Mesendoderm (in vitro differentiated cells): ENCODE measurements around the gene KRTAP1-5.

Experiments used
- DNase-seq: peaks from one replicate; pipeline ENCODE4 v3.0.0; 2013
- H2AK5ac ChIP-seq: 2 replicates; pipeline ENCODE4 v1.6.1; 2013; ENCODE audit warnings: low read length, inconsistent platforms
- H2BK120ac ChIP-seq: 2 replicates; pipeline ENCODE4 v1.6.1; 2013; ENCODE audit warnings: low read depth, mild to moderate bottlenecking, low read length, moderate library complexity, mixed read lengths
- H2BK15ac ChIP-seq: replicated peaks from 2 replicates; pipeline ENCODE4 v1.6.1; 2013; ENCODE audit warnings: low read depth, mild to moderate bottlenecking, moderate library complexity
- H2BK5ac ChIP-seq: 2 replicates; pipeline ENCODE4 v1.6.1; 2013; ENCODE audit warnings: low read length, inconsistent platforms
- H3K18ac ChIP-seq: 2 replicates; pipeline ENCODE4 v1.6.1; 2013; ENCODE audit warnings: mild to moderate bottlenecking, low read length, mixed read lengths
- H3K23ac ChIP-seq: one replicate; pipeline ENCODE4 v1.6.1; 2013; ENCODE audit warnings: low read length
- H3K27ac ChIP-seq: 2 replicates; pipeline ENCODE4 v1.5.1; 2013; ENCODE audit warnings: low read depth, mild to moderate bottlenecking, inconsistent platforms, low read length, moderate library complexity
- H3K27me3 ChIP-seq: 2 replicates; pipeline ENCODE4 v1.6.1; 2013; ENCODE audit warnings: low read length, control low read depth, mild to moderate bottlenecking, inconsistent platforms; ENCODE audit not compliant: insufficient read depth, poor library complexity
- H3K36me3 ChIP-seq: 2 replicates; pipeline ENCODE4 v1.6.1; 2013; ENCODE audit warnings: low read length, inconsistent platforms; ENCODE audit not compliant: control insufficient read depth, insufficient read depth
- H3K4ac ChIP-seq: one replicate; pipeline ENCODE4 v1.6.1; 2013; ENCODE audit warnings: low read depth, mild to moderate bottlenecking, low read length, moderate library complexity
- H3K4me1 ChIP-seq: 2 replicates; pipeline ENCODE4 v1.6.1; 2013; ENCODE audit warnings: low read depth, low read length, inconsistent platforms; ENCODE audit not compliant: control insufficient read depth
- H3K4me2 ChIP-seq: 2 replicates; pipeline ENCODE4 v1.6.1; 2013; ENCODE audit warnings: low read length
- H3K4me3 ChIP-seq: 2 replicates; pipeline ENCODE4 v1.5.1; 2013; ENCODE audit warnings: mild to moderate bottlenecking, low read length
- H3K56ac ChIP-seq: one replicate; pipeline ENCODE4 v1.6.1; 2013; ENCODE audit warnings: low read length
- H3K79me1 ChIP-seq: 2 replicates; pipeline ENCODE4 v1.6.1; 2013; ENCODE audit warnings: low read length, inconsistent platforms
- H3K79me2 ChIP-seq: 2 replicates; pipeline ENCODE4 v1.6.1; 2013; ENCODE audit warnings: mild to moderate bottlenecking, low read length; ENCODE audit not compliant: control insufficient read depth, insufficient read depth
- H3K9ac ChIP-seq: 2 replicates; pipeline ENCODE4 v1.6.1; 2013; ENCODE audit warnings: low read length, inconsistent platforms
- H4K5ac ChIP-seq: one replicate; pipeline ENCODE4 v1.6.1; 2013; ENCODE audit warnings: low read length
- H4K8ac ChIP-seq: one replicate; pipeline ENCODE4 v1.6.1; 2013; ENCODE audit warnings: low read depth, mild to moderate bottlenecking, control low read depth, low read length, moderate library complexity
- WGBS: extraction: QIAGEN DNeasy Blood & Tissue Kit; methylation state at CpG from one replicate; pipeline ENCODE4 v1.1.7; 2013; ENCODE audit warnings: low lambda C conversion rate, missing lambda C conversion rate; ENCODE audit not compliant: insufficient coverage; ENCODE audit errors: extremely low coverage; 5-methylcytosine and 5-hydroxymethylcytosine counted together

Gene KRTAP1-5

DNA sequence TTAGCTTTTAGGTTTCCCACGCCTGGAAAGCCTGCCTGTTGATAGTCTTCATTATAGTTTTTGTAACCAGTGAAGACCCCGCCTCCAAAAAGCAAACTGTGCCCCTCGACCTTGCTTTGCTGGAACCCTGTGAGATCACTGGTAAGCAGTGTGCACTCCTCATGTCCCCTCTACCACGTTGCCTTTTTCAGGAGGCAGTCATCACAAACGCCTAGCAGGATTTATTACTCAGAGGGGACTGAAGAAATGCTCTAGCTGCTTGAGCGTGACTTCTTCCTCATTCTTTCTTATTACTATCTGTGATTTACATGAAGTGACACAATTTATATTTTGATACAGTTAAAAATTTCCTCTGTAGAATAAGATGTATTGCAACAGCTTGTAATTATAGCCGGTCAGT is 11.6 kb downstream of the KRTAP1-5 start:
- Histone ChIP-seq H3K4me3 (no peak overlapping the region), H2BK15ac (no peak overlapping the region), H3K18ac (no peak overlapping the region), H3K4ac (no peak overlapping the region), H3K79me1 (no peaks in the 10 kb centered on the region), H3K9ac (no peak overlapping the region), H2AK5ac (no peak overlapping the region), H3K4me1 (no peaks in the 10 kb centered on the region), H4K8ac (no peak overlapping the region), H4K5ac (no peak overlapping the region), H2BK5ac (no peak overlapping the region), H3K79me2 (no peaks in the 10 kb centered on the region), H3K56ac (no peak overlapping the region), H3K27me3 (no peaks in the 10 kb centered on the region), H3K36me3 (no peaks in the 10 kb centered on the region), H3K23ac (no peak overlapping the region), H3K4me2 (no peak overlapping the region), H3K27ac (no peak overlapping the region), H2BK120ac (no peak overlapping the region)
- no peak for DNase-seq
- WGBS, result no CpG with 5 or more reads among the region's 7 CpGs

DNA sequence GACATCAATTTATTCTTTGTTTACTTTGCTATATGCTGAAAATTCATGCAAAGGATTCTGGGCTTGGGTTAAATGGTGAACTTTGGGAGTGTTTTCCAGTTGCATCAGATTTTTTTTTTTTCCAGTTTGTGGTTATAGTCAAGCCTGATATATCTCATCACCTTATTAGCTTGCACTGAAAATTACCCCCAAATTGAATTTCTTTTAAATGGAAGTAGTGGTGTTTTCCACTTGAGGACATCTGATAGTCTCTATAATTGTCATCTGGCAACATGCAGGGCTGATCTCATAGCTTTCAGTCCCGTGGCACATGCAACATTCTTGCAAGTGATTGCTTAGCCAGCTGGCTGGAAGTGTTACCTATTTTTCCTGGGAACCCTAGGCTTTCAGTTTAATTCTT is 13.4 kb downstream of the KRTAP1-5 start:
- no peak overlapping the region for H3K23ac ChIP-seq
- no peaks in the 10 kb centered on the region for H3K4me1 ChIP-seq
- H3K4me2 ChIP-seq, result no peak overlapping the region
- no peak overlapping the region for H3K18ac ChIP-seq
- no peak overlapping the region for H3K4ac ChIP-seq
- no peak overlapping the region for H3K9ac ChIP-seq
- H2BK120ac ChIP-seq, result no peak overlapping the region
- no peaks in the 10 kb centered on the region for H3K79me2 ChIP-seq
- no peak overlapping the region for H2BK15ac ChIP-seq
- DNase-seq, result peak; percentile 31
- no peaks in the 10 kb centered on the region for H3K79me1 ChIP-seq
- H2BK5ac ChIP-seq, result no peak overlapping the region
- H3K27me3 ChIP-seq, result no peaks in the 10 kb centered on the region
- no peak overlapping the region for H3K56ac ChIP-seq
- no peak overlapping the region for H4K5ac ChIP-seq
- no peak overlapping the region for H3K27ac ChIP-seq
- H2AK5ac ChIP-seq, result no peak overlapping the region
- H3K4me3 ChIP-seq, result no peak overlapping the region
- H3K36me3 ChIP-seq, result no peaks in the 10 kb centered on the region
- no CpG with 5 or more reads among the region's 1 CpG for WGBS
- H4K8ac ChIP-seq, result no peak overlapping the region

DNA sequence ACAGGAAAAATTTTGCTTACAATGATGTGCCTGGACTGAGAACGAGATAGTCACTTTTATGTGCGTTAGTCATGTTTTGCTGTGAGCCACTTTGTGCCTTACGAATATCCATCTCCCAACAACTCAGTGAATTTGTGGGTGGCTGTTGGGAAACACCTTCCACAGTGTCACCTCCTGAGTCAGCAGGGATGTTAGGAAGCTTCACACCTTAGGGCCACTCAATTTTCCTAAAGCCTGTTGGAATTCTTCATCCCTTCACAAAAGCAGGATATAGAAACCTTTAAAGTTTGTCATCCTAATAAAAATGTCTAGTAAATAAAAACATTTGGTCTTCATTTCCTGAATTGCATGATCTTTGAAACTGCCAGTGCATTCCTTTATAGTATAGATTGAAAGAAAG is 13.8 kb downstream of the KRTAP1-5 start:
- Histone ChIP-seq H3K79me2 (no peaks in the 10 kb centered on the region), H3K56ac (no peak overlapping the region), H3K36me3 (no peaks in the 10 kb centered on the region), H3K27ac (no peak overlapping the region), H3K4ac (no peak overlapping the region), H3K18ac (no peak overlapping the region), H4K8ac (no peak overlapping the region), H4K5ac (no peak overlapping the region), H3K4me2 (no peak overlapping the region), H2BK15ac (no peak overlapping the region), H3K79me1 (no peaks in the 10 kb centered on the region), H3K4me1 (no peaks in the 10 kb centered on the region), H3K4me3 (no peak overlapping the region), H2BK5ac (no peak overlapping the region), H2BK120ac (no peak overlapping the region), H3K27me3 (no peaks in the 10 kb centered on the region), H3K9ac (no peak overlapping the region), H3K23ac (no peak overlapping the region), H2AK5ac (no peak overlapping the region)
- DNase-seq, result peak; percentile 7
- WGBS, result no CpG with 5 or more reads among the region's 3 CpGs

DNA sequence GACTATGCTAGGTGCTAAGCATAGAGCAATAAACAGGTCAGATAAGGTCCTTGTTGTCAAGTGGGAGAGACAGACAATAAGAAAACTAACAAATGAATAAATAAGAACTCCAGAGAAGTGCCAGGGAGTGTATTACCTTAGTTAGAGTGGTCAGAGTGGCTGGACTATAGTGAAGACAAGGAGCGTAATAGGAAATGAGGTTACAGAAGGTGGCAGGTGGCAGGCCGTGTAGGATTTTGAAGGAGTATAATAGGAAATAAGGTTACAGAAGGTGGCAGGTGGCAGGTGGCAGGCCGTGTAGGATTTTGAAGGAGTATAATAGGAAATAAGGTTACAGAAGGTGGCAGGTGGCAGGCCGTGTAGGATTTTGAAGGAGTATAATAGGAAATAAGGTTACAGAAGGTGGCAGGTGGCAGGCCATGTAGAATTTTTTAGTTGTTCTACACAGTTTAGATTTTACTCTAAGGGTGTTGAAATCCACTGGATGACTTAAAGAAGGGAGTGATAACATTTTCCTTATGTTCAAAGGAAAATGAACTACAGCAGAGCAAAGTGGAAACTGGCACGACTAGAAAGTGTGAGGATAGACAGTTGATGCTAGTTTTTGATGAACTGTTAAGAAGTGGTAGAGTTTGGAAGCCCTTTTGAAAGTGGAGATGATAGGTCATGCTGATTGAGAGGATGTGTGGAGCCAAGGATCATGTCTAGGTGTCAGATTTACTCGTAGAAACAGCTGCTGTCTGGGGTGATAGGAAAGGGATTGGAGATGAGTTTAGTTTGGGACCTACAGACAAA is 14.5 kb downstream of the KRTAP1-5 start:
- Histone ChIP-seq H3K4me3 (no peak overlapping the region), H2BK120ac (no peak overlapping the region), H3K9ac (no peak overlapping the region), H3K36me3 (no peaks in the 10 kb centered on the region), H4K5ac (no peak overlapping the region), H3K23ac (no peak overlapping the region), H3K56ac (no peak overlapping the region), H2AK5ac (no peak overlapping the region), H2BK5ac (no peak overlapping the region), H3K4ac (no peak overlapping the region), H3K4me2 (no peak overlapping the region), H4K8ac (no peak overlapping the region), H2BK15ac (no peak overlapping the region), H3K4me1 (no peaks in the 10 kb centered on the region), H3K18ac (no peak overlapping the region), H3K27me3 (no peaks in the 10 kb centered on the region), H3K79me2 (no peaks in the 10 kb centered on the region), H3K79me1 (no peaks in the 10 kb centered on the region), H3K27ac (no peak overlapping the region)
- no peak for DNase-seq
- WGBS, result no CpG with 5 or more reads among the region's 6 CpGs

DNA sequence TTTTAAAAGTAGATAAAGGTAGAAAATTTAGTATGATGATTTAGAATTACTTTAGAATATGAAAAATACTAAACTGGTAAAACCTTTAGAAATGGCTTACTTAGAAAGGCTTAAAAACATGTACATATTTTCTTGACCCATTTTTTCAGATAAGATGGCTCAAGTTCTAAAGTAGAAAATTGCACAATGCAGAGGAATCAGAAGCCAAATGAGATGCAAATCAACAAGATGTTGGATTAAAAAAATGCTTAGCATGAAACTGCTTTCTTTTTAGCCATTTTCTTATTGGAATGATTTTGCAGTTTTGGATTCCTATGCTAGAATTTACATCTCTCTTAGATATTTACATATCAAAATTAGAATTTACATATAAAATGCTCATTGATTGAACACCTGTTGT is 16.6 kb downstream of the KRTAP1-5 start:
- Histone ChIP-seq H3K27me3 (no peaks in the 10 kb centered on the region), H3K4me3 (no peak overlapping the region), H3K79me1 (no peaks in the 10 kb centered on the region), H3K18ac (no peak overlapping the region), H3K56ac (no peak overlapping the region), H3K27ac (no peak overlapping the region), H3K79me2 (no peaks in the 10 kb centered on the region), H3K4me2 (no peak overlapping the region), H3K4ac (no peak overlapping the region), H3K9ac (no peak overlapping the region), H4K5ac (no peak overlapping the region), H3K36me3 (no peaks in the 10 kb centered on the region), H2BK5ac (no peak overlapping the region), H2BK120ac (no peak overlapping the region), H3K23ac (no peak overlapping the region), H3K4me1 (no peaks in the 10 kb centered on the region), H4K8ac (no peak overlapping the region), H2AK5ac (no peak overlapping the region), H2BK15ac (no peak overlapping the region)
- DNase-seq, result no peak

DNA sequence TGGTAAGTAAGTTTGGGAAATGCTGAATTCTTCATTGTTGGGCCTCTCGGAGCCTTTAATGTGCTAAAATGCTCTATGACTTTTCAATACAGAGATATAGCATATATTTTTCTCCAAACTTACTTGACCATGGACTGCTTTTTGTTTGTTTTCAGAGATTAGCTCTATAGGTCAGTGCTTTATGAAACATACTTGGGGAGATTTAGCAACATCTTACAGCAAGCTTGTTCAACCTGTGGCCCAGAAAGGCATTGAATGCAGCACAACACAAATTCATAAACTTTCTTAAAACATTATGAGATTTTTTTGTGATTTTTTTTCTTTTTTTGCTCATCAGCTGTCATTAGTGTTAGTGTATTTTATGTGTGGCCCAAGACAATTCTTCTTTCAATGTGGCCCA is 17.1 kb downstream of the KRTAP1-5 start:
- no peak overlapping the region for H3K4ac ChIP-seq
- no peak overlapping the region for H3K18ac ChIP-seq
- no peak overlapping the region for H3K23ac ChIP-seq
- no peak overlapping the region for H3K4me2 ChIP-seq
- no CpG with 5 or more reads among the region's 1 CpG for WGBS
- H3K27ac ChIP-seq, result no peak overlapping the region
- H4K8ac ChIP-seq, result no peak overlapping the region
- H2BK15ac ChIP-seq, result no peak overlapping the region
- H4K5ac ChIP-seq, result no peak overlapping the region
- H3K27me3 ChIP-seq, result no peaks in the 10 kb centered on the region
- no peak for DNase-seq
- no peaks in the 10 kb centered on the region for H3K79me2 ChIP-seq
- H3K36me3 ChIP-seq, result no peaks in the 10 kb centered on the region
- H2AK5ac ChIP-seq, result no peak overlapping the region
- no peaks in the 10 kb centered on the region for H3K79me1 ChIP-seq
- no peaks in the 10 kb centered on the region for H3K4me1 ChIP-seq
- H2BK120ac ChIP-seq, result no peak overlapping the region
- no peak overlapping the region for H3K9ac ChIP-seq
- no peak overlapping the region for H3K4me3 ChIP-seq
- no peak overlapping the region for H2BK5ac ChIP-seq
- no peak overlapping the region for H3K56ac ChIP-seq
